Measurements from ENCODE around the gene BUD31. TPM values are rescaled to one million over a fixed set of nuclear protein-coding genes. Genes with fewer than 3 reads are reported as not detected.

Gene BUD31
- total and polyA plus RNA-seq, 2 of the 13 experiments (the other 11 are each of a cell fraction or from before 2014, with no cell fraction given), result 35.1 to 79.1 TPM

DNA sequence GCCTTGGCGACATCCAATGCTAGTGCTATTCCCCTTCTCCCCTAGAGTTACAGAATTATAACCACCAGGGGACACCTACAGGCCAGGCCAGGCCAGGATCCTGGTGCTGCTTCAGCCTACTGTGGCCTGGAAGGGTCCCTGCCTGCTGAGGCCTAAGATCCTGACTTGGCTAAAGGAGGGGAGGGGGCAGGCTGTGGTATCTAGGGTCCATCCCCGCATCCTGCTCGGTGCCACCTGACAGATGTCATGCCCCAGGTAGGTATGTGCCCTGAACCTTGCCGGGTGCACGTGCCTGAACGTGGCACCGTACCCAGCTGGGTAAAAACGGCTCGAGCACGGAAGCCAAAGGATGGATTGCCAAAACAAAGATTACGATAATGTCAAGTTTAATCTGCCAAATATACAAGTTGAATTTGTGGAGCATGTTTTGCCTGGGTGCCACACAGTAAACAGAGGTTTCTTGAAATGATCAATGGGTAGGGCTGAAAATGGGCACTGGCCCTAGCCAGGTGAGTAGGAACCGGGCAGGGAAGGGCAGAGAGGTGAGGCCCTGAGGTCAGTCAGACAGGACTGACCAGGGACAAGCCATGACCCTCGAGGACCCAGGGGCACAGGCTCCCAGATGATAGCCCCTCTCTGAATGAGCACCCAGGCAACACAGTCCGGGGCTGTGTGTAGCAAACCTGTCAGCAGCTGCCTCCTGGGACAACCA lies 13.0 kb upstream of the BUD31 start:
- no peak overlapping the region for H3K4me3 ChIP-seq (replicated peaks in 1 of 3; ENCODE audit: insufficient read depth in 1 of 3, low read depth in 2 of 3, low read length in 3 of 3)
- CTCF ChIA-PET (ENCODE audit: low intra/inter-chr PET ratio, low total read pairs), result no interaction called here

More for the DNA sequence above, 13.0 kb upstream of the BUD31 start:
- intact Hi-C loops (cut with micrococcal nuclease; ENCODE audit: unreplicated experiment) (no loop called here), in situ Hi-C loops (cut with HindIII; ENCODE audit: extremely low pct_ligation_motif_present, low pct_unique_long_range_greater_than_20kb) (no loop called here)
- H3K36me3 ChIP-seq (replicated peaks in 1 of 2; ENCODE audit: control insufficient read depth in 1 of 2, insufficient read depth in 2 of 2, low read length in 2 of 2), result peaks cover 35 to 83% of the 10 kb centered on the region in 2 experiments
- H3K9me3 ChIP-seq (ENCODE audit: low read length), result no peaks in the 10 kb centered on the region
- POLR2A ChIA-PET, result interaction anchor here (1.9 kb wide), 1 partner anchor 13 kb away, joined by 7 read pairs; the partner anchor contains the start of genes BUD31 and PDAP1
- H4K20me1 ChIP-seq (ENCODE audit: insufficient read depth, low read length), result no peaks in the 10 kb centered on the region
- no peaks in the 10 kb centered on the region for H3K4me1 ChIP-seq (ENCODE audit: insufficient read depth, low read length)
- H3K4me2 ChIP-seq (ENCODE audit: low read depth, low read length), result no peak overlapping the region
- TSS peak; percentile 74 for BruUV-seq (replicated peaks)
- no peak overlapping the region for H3K27ac ChIP-seq (ENCODE audit: extremely low read length, insufficient read depth, low read length)
- FAIRE-seq (no peak), ATAC-seq (peak; percentile 47), DNase-seq (ENCODE audit: low spot score) (no peak)
- no peak for TF ChIP-seq ZNF761 (CRISPR knock-in tag; conservative IDR thresholded peaks at IDR 0.05)
- TF ChIP-seq HNRNPL (IDR thresholded peaks at IDR 0.05; ENCODE audit: low read depth, low read length), result 0 out of 2 replicates have a peak, but pooled peaks have one; percentile 36
- TF ChIP-seq, protein P1, sequence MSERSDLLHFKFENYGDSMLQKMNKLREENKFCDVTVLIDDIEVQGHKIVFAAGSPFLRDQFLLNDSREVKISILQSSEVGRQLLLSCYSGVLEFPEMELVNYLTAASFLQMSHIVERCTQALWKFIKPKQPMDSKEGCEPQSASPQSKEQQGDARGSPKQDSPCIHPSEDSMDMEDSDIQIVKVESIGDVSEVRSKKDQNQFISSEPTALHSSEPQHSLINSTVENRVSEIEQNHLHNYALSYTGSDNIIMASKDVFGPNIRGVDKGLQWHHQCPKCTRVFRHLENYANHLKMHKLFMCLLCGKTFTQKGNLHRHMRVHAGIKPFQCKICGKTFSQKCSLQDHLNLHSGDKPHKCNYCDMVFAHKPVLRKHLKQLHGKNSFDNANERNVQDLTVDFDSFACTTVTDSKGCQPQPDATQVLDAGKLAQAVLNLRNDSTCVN (CRISPR knock-in tag; IDR thresholded peaks at IDR 0.05; ENCODE audit: borderline replicate concordance), result no peak
- TF ChIP-seq, protein P2, sequence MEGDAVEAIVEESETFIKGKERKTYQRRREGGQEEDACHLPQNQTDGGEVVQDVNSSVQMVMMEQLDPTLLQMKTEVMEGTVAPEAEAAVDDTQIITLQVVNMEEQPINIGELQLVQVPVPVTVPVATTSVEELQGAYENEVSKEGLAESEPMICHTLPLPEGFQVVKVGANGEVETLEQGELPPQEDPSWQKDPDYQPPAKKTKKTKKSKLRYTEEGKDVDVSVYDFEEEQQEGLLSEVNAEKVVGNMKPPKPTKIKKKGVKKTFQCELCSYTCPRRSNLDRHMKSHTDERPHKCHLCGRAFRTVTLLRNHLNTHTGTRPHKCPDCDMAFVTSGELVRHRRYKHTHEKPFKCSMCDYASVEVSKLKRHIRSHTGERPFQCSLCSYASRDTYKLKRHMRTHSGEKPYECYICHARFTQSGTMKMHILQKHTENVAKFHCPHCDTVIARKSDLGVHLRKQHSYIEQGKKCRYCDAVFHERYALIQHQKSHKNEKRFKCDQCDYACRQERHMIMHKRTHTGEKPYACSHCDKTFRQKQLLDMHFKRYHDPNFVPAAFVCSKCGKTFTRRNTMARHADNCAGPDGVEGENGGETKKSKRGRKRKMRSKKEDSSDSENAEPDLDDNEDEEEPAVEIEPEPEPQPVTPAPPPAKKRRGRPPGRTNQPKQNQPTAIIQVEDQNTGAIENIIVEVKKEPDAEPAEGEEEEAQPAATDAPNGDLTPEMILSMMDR (CRISPR knock-in tag; IDR thresholded peaks at IDR 0.05), result peak; percentile 25
- TF ChIP-seq STAG1 (CRISPR knock-in tag; IDR thresholded peaks at IDR 0.05), result 0 out of 2 replicates have a peak, but pooled peaks have one; percentile 13
- no peak for TF ChIP-seq ZNF703 (CRISPR knock-in tag; IDR thresholded peaks at IDR 0.05; ENCODE audit: borderline replicate concordance)
- peak; percentile 74 for TF ChIP-seq RBM22 (optimal IDR thresholded peaks at IDR 0.05; ENCODE audit: low read length)
- TF ChIP-seq AGO2 (optimal IDR thresholded peaks at IDR 0.05; ENCODE audit: low read depth, low read length), result peak; percentile 46
- no peaks in the 10 kb centered on the region for H3K79me2 ChIP-seq (ENCODE audit: insufficient read depth, low read length)
- no peak overlapping the region for H2AFZ ChIP-seq (ENCODE audit: low read length)
- no peaks in the 10 kb centered on the region for H3K27me3 ChIP-seq (ENCODE audit: control insufficient read depth in 1 of 2, insufficient read depth in 2 of 2, low read length in 2 of 2)
- H3K9ac ChIP-seq (ENCODE audit: insufficient read depth, low read depth, low read length), result no peak overlapping the region
- WGBS (ENCODE audit: low lambda C conversion rate), result 96% methylated on average over 12 of the region's 14 CpGs

Data from HepG2 (cell line).